SK-N-SH (cell line): ENCODE data around the gene RPS16. TPM values are rescaled to one million over a fixed set of nuclear protein-coding genes. Genes with fewer than 3 reads are reported as not detected.
"Not testable (repeated sequence)": the region's sequence is repeated elsewhere in the genome, so short reads cannot be mapped to it uniquely, and the experiment has no call there.

Experiments
- CTCF ChIA-PET: fragments of 300-600, 350-600 bp; formaldehyde crosslinking; extraction: SDS; loops from one replicate; lab custom pipeline; 2021; lab: Yijun Ruan, JAX
- POLR2A ChIA-PET: fragments of 350-600 bp; sonication (Branson Sonifier 250); formaldehyde crosslinking; extraction: SDS; loops from one replicate; lab custom pipeline; 2020; ENCODE audit warnings: antibody characterized with exemption, inconsistent platforms; lab: Yijun Ruan, JAX
- DNase-seq: peaks from one replicate; pipeline ENCODE4 v3.0.0; 2012
- H2AFZ ChIP-seq: fragments of 200-600 bp; sonication (generic); 2 replicates; pipeline ENCODE4 v1.8.1; 2016; ENCODE audit warnings: antibody characterized with exemption, mild to moderate bottlenecking, low read depth
- H3F3A ChIP-seq: fragments of 200-600 bp; sonication (generic); replicated peaks from 2 replicates; pipeline ENCODE3; 2016; ENCODE audit warnings: antibody characterized with exemption, mild to moderate bottlenecking; ENCODE audit not compliant: insufficient read depth
- H3K27ac ChIP-seq, 2 experiments: fragments of 200-500 bp in 1 of 2; fragments of 200-600 bp in 1 of 2; sonication (Bioruptor generic) in 1 of 2; sonication (generic), shearing (Covaris generic) in 1 of 2; 2 replicates each; pipeline versions ENCODE4 v1.5.1 to v1.6.1; 2014 to 2016; ENCODE audit warnings: low read depth in 2 of 2, inconsistent platforms in 1 of 2, low read length in 1 of 2, mild to moderate bottlenecking in 1 of 2, mixed read lengths in 1 of 2
- H3K27me3 ChIP-seq: fragments of 200-600 bp; sonication (generic), shearing (Covaris generic); 2 replicates; pipeline ENCODE4 v1.6.1; 2016; ENCODE audit warnings: mixed run types; ENCODE audit not compliant: insufficient read depth
- H3K36me3 ChIP-seq, 2 experiments: fragments of 200-500 bp in 1 of 2; fragments of 200-600 bp in 1 of 2; sonication (Bioruptor generic) in 1 of 2; sonication (generic) in 1 of 2; replicated peaks in 1 of 2; 2 replicates each; pipeline versions ENCODE3 to v1.5.1; 2014 to 2016; ENCODE audit warnings: low read length in 1 of 2, mild to moderate bottlenecking in 1 of 2; ENCODE audit not compliant: insufficient read depth in 2 of 2, control insufficient read depth in 1 of 2
- H3K4me1 ChIP-seq, 2 experiments: fragments of 200-500 bp in 1 of 2; fragments of 200-600 bp in 1 of 2; sonication (Bioruptor generic) in 1 of 2; sonication (generic), shearing (Covaris generic) in 1 of 2; 2 replicates each; pipeline versions ENCODE4 v1.5.1 to v1.6.1; 2014 to 2016; ENCODE audit warnings: low read depth in 1 of 2, low read length in 1 of 2, mixed run types in 1 of 2; ENCODE audit not compliant: insufficient read depth in 2 of 2, control insufficient read depth in 1 of 2
- H3K4me2 ChIP-seq: fragments of 200-600 bp; sonication (generic), shearing (Covaris generic); 2 replicates; pipeline ENCODE4 v1.6.1; 2017; ENCODE audit warnings: mixed run types
- H3K4me3 ChIP-seq, 2 experiments: fragments of 200-500 bp in 1 of 2; fragments of 200-600 bp in 1 of 2; sonication (Bioruptor generic) in 1 of 2; sonication (generic), shearing (Covaris generic) in 1 of 2; 2 replicates each; pipeline versions ENCODE4 v1.5.1 to v1.8.1; 2014 to 2016; ENCODE audit warnings: low read depth in 2 of 2, inconsistent platforms in 1 of 2, low read length in 1 of 2, mild to moderate bottlenecking in 1 of 2, mixed read lengths in 1 of 2, moderate library complexity in 1 of 2
- H3K79me2 ChIP-seq: fragments of 200-600 bp; sonication (generic); 2 replicates; pipeline ENCODE4 v1.8.1; 2017; ENCODE audit warnings: mild to moderate bottlenecking; ENCODE audit not compliant: insufficient read depth
- H3K9ac ChIP-seq: fragments of 200-600 bp; sonication (generic); 2 replicates; pipeline ENCODE4 v1.6.1; 2017; ENCODE audit warnings: mixed run types
- H3K9me2 ChIP-seq: fragments of 200-600 bp; sonication (generic); 2 replicates; pipeline ENCODE4 v1.6.1; 2017; ENCODE audit warnings: mixed run types
- H3K9me3 ChIP-seq: fragments of 200-600 bp; sonication (generic); 2 replicates; pipeline ENCODE4 v1.6.1; 2017; ENCODE audit warnings: mixed run types, mild to moderate bottlenecking, moderate library complexity
- H4K20me1 ChIP-seq: fragments of 200-600 bp; sonication (generic); 2 replicates; pipeline ENCODE4 v1.6.1; 2017; ENCODE audit warnings: mild to moderate bottlenecking, mixed run types; ENCODE audit not compliant: insufficient read depth
- ELF1 ChIP-seq: IDR thresholded peaks from 2 replicates; pipeline ENCODE4 v1.4.0; 2012
- FOXJ3 ChIP-seq: sonication (generic); formaldehyde crosslinking; IDR thresholded peaks from 2 replicates; pipeline ENCODE4 v1.5.1; 2020; ENCODE audit warnings: mild to moderate bottlenecking, missing genetic modification reagents
- FOXM1 ChIP-seq: IDR thresholded peaks from 2 replicates; pipeline ENCODE4 v1.4.0; 2012; ENCODE audit warnings: low read depth, mild to moderate bottlenecking
- GABPA ChIP-seq: IDR thresholded peaks from 2 replicates; pipeline ENCODE4 v1.4.0; 2012; ENCODE audit warnings: low read depth, mild to moderate bottlenecking
- GATA2 ChIP-seq: sonication (generic); formaldehyde crosslinking; IDR thresholded peaks from 2 replicates; pipeline ENCODE4 v1.5.0; 2020; ENCODE audit warnings: mild to moderate bottlenecking, missing genetic modification reagents
- JUND ChIP-seq: IDR thresholded peaks from 2 replicates; pipeline ENCODE4 v1.4.0; 2012
- MEF2A ChIP-seq: IDR thresholded peaks from 2 replicates; pipeline ENCODE4 v1.4.0; 2012; ENCODE audit warnings: low read depth, borderline replicate concordance
- POLR2AphosphoS5 ChIP-seq: IDR thresholded peaks from 2 replicates; pipeline ENCODE4 v1.6.1; 2012; ENCODE audit warnings: low read depth, low read length
- RAD21 ChIP-seq: IDR thresholded peaks from 2 replicates; pipeline ENCODE4 v1.6.1; 2012; ENCODE audit warnings: mild to moderate bottlenecking, low read length
- RCOR1 ChIP-seq: fragments of 150-350 bp; IDR thresholded peaks from 2 replicates; pipeline ENCODE4 v1.6.1; 2017; ENCODE audit warnings: antibody characterized with exemption, low read length
- RFX5 ChIP-seq: IDR thresholded peaks from 2 replicates; pipeline ENCODE4 v1.6.1; 2012; ENCODE audit warnings: mild to moderate bottlenecking, improper control_type of control experiment, low read length
- SIN3A ChIP-seq: IDR thresholded peaks from 2 replicates; pipeline ENCODE4 v1.6.1; 2012; ENCODE audit warnings: low read depth, mild to moderate bottlenecking, low read length, moderate library complexity, borderline replicate concordance
- SMC3 ChIP-seq: IDR thresholded peaks from 2 replicates; pipeline ENCODE4 v1.6.1; 2012; ENCODE audit warnings: low read depth, low read length, improper control_type of control experiment
- TCF12 ChIP-seq: IDR thresholded peaks from 2 replicates; pipeline ENCODE4 v1.4.0; 2012
- USF2 ChIP-seq: fragments of 150-350 bp; IDR thresholded peaks from 2 replicates; pipeline ENCODE4 v1.6.1; 2017; ENCODE audit warnings: antibody characterized with exemption, low read length, low read depth, borderline replicate concordance
- WGBS: methylation state at CpG from one replicate; pipeline ENCODE4 v1.1.6; 2017; ENCODE audit warnings: low lambda C conversion rate; 5-methylcytosine and 5-hydroxymethylcytosine counted together
- polyA plus RNA-seq, 3 experiments: library from polyadenylated mRNA; depleted of rRNA; stranded (reverse); fragments of >200 nt; gene quantifications; 2 replicates each; pipeline ENCODE4 v1.2.3, GENCODE V29; 2012
- TF ChIP-seq, protein P1 (sequence below): IDR thresholded peaks from 2 replicates; pipeline ENCODE4 v1.4.0; 2012; ENCODE audit warnings: low read depth, borderline replicate concordance
- TF ChIP-seq, protein P2 (sequence below): IDR thresholded peaks from 2 replicates; pipeline ENCODE4 v1.4.0; 2012; ENCODE audit warnings: low read depth, borderline replicate concordance
- TF ChIP-seq, protein P3 (sequence below): IDR thresholded peaks from 2 replicates; pipeline ENCODE4; 2012

The RPS16 gene
- polyA plus RNA-seq, 1 of the 3 experiments (the other 2 are of a cell fraction): 7,541 TPM

DNA sequence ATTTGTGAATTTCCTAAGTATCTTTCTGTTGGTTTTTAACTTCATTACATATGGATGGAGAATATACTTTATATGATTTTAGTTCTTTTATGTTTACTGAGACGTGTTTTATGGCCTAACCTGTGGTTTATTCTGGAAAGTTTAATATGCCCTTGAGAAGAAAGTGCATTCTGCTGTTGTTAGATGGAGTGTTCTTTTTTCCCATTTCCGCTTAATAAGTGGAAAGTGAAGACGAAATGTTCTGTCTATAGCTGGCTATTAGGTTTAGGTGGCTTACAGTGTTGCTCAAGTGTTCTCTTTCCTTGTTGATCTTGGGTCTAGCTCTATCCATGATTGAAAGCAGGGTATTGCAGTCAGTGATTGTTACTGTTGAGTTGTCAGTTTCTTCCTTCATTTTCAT is 27.7 kb upstream of the RPS16 start:
- H3K9me3 ChIP-seq: no peaks in the 10 kb centered on the region
- TF ChIP-seq GABPA (no peak), ELF1 (no peak), RAD21 (no peak), FOXM1 (no peak), RCOR1 (no peak), GATA2 (CRISPR knock-in tag) (no peak)
- TF ChIP-seq, protein P1, sequence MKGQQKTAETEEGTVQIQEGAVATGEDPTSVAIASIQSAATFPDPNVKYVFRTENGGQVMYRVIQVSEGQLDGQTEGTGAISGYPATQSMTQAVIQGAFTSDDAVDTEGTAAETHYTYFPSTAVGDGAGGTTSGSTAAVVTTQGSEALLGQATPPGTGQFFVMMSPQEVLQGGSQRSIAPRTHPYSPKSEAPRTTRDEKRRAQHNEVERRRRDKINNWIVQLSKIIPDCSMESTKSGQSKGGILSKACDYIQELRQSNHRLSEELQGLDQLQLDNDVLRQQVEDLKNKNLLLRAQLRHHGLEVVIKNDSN: no peak
- TF ChIP-seq, all 33 proteins: peak for 0
- Histone ChIP-seq H3K4me3 (no peak overlapping the region), H3F3A (no peaks in the 10 kb centered on the region), H3K27ac (no peak overlapping the region), H3K79me2 (peaks cover 10% of the 10 kb centered on the region; the same call in 1 of the 2 replicates), H3K4me2 (no peak overlapping the region), H3K9ac (no peak overlapping the region), H2AFZ (no peak overlapping the region), H4K20me1 (no peaks in the 10 kb centered on the region), H3K27me3 (no peaks in the 10 kb centered on the region), H3K9me2 (no peaks in the 10 kb centered on the region), H3K4me1 (no peaks in the 10 kb centered on the region), H3K36me3 (peaks cover 37 to 56% of the 10 kb centered on the region in 2 experiments)
- POLR2A ChIA-PET: no interaction called here
- no peak for DNase-seq
- WGBS: 80% methylated on average over 3 of the region's 3 CpGs
- CTCF ChIA-PET: interaction anchor here (1.1 to 3.2 kb wide), 3 partner anchors 10 to 88 kb away, joined by 3 to 17 read pairs (median 3); partner anchors contain the start of gene EID2B

GRCh38 chr19:39451257-39451656 is 15.5 kb upstream of the RPS16 start:
- Histone ChIP-seq H3F3A (peaks cover 21% of the 10 kb centered on the region), H3K4me1 (peaks cover 3 to 12% of the 10 kb centered on the region in 2 experiments; a peak in 3 of 4 replicates), H3K36me3 (peaks cover 10 to 36% of the 10 kb centered on the region in 2 experiments), H3K79me2 (peaks cover 95% of the 10 kb centered on the region), H4K20me1 (peaks cover 47% of the 10 kb centered on the region)
- H3K4me3 ChIP-seq, H2AFZ ChIP-seq, H3K27me3 ChIP-seq, H3K9me2 ChIP-seq, DNase-seq, H3K9ac ChIP-seq, H3K9me3 ChIP-seq, H3K4me2 ChIP-seq, H3K27ac ChIP-seq, POLR2A ChIA-PET: not testable (repeated sequence)
- whole genome bisulfite sequencing: 98% methylated on average over 8 of the region's 8 CpGs
- CTCF ChIA-PET: interaction anchor here (1.1 kb wide), 2 partner anchors 10 to 81 kb away, joined by 4 read pairs; partner anchors contain the start of gene EID2B

- Histone ChIP-seq H3K79me2 (peaks cover 98% of the 10 kb centered on the region), H3K36me3 (peaks cover 4 to 32% of the 10 kb centered on the region in 2 experiments), H3K4me1 (peaks cover 4 to 12% of the 10 kb centered on the region in 2 experiments; a peak in 3 of 4 replicates), H3K4me3 (no peak overlapping the region), H3K27me3 (no peaks in the 10 kb centered on the region), H3K9ac (no peak overlapping the region), H3K4me2 (no peak overlapping the region), H3K27ac (no peak overlapping the region), H3K9me3 (no peaks in the 10 kb centered on the region), H3K9me2 (no peaks in the 10 kb centered on the region), H2AFZ (no peak overlapping the region), H3F3A (peaks cover 29% of the 10 kb centered on the region), H4K20me1 (peaks cover 43% of the 10 kb centered on the region)
- ChIA-PET POLR2A (no interaction called here), CTCF (interaction anchor here (0.7 to 1.5 kb wide), 3 partner anchors 8 to 90 kb away, joined by 3 to 5 read pairs (median 3); partner anchors contain the start of gene EID2)
- WGBS: 88% methylated on average over 8 of the region's 8 CpGs
- DNase-seq: no peak
- no peak for TF ChIP-seq RCOR1
- TF ChIP-seq FOXJ3 (CRISPR knock-in tag): no peak
- TF ChIP-seq POLR2AphosphoS5: no peak
- TF ChIP-seq SMC3: no peak
- no peak for TF ChIP-seq TCF12
- no peak for TF ChIP-seq USF2
- no peak for TF ChIP-seq MEF2A
- TF ChIP-seq RFX5: no peak
- TF ChIP-seq, protein P2, sequence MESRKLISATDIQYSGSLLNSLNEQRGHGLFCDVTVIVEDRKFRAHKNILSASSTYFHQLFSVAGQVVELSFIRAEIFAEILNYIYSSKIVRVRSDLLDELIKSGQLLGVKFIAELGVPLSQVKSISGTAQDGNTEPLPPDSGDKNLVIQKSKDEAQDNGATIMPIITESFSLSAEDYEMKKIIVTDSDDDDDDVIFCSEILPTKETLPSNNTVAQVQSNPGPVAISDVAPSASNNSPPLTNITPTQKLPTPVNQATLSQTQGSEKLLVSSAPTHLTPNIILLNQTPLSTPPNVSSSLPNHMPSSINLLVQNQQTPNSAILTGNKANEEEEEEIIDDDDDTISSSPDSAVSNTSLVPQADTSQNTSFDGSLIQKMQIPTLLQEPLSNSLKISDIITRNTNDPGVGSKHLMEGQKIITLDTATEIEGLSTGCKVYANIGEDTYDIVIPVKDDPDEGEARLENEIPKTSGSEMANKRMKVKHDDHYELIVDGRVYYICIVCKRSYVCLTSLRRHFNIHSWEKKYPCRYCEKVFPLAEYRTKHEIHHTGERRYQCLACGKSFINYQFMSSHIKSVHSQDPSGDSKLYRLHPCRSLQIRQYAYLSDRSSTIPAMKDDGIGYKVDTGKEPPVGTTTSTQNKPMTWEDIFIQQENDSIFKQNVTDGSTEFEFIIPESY: no peak
- TF ChIP-seq SIN3A: no peak
- TF ChIP-seq, protein P3, sequence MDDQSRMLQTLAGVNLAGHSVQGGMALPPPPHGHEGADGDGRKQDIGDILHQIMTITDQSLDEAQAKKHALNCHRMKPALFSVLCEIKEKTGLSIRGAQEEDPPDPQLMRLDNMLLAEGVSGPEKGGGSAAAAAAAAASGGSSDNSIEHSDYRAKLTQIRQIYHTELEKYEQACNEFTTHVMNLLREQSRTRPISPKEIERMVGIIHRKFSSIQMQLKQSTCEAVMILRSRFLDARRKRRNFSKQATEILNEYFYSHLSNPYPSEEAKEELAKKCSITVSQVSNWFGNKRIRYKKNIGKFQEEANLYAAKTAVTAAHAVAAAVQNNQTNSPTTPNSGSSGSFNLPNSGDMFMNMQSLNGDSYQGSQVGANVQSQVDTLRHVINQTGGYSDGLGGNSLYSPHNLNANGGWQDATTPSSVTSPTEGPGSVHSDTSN: no peak
- TF ChIP-seq JUND: no peak
Observed at GRCh38 chr19:39449116-39449797, 13.5 kb upstream of the RPS16 start.
